ENCODE results near the gene SP1.
"Not testable (repeated sequence)": the region's sequence is repeated elsewhere in the genome, so short reads cannot be mapped to it uniquely, and the experiment has no call there.

The SP1 gene

GRCh38 chr12:53418221-53418620 is 38.2 kb downstream of the SP1 start:
- H3K27ac ChIP-seq (ENCODE audit: low read depth, low read length, poor library complexity, severe bottlenecking) = peak overlapping the region; percentile 42
- TF ChIP-seq EZH2 (IDR thresholded peaks at IDR 0.05; ENCODE audit: borderline replicate concordance, low read length) (no peak), CTCF (IDR thresholded peaks at IDR 0.05; ENCODE audit: low read length) (no peak)
- no peaks in the 10 kb centered on the region for H3K27me3 ChIP-seq (ENCODE audit: insufficient read depth, low read length)
- no peak overlapping the region for H3K4me2 ChIP-seq (ENCODE audit: low read length)
- H3K9me3 ChIP-seq (ENCODE audit: low read length) = no peaks in the 10 kb centered on the region
- H3K9ac ChIP-seq (ENCODE audit: low read length) = no peak overlapping the region
- peaks cover 10% of the 10 kb centered on the region; the same call in 1 of the 2 replicates for H3K36me3 ChIP-seq (ENCODE audit: insufficient read depth, low read length)
- no peak overlapping the region for H3K4me3 ChIP-seq (ENCODE audit: low read depth, low read length, poor library complexity, severe bottlenecking)
- no peaks in the 10 kb centered on the region for H4K20me1 ChIP-seq (ENCODE audit: insufficient read depth, low read length)
- no peaks in the 10 kb centered on the region for H3K79me2 ChIP-seq (ENCODE audit: insufficient read depth, low read length)
- H3F3A ChIP-seq (ENCODE audit: insufficient read depth, low read length) = no peaks in the 10 kb centered on the region
- H2AFZ ChIP-seq (ENCODE audit: low read length) = no peak overlapping the region
- no peaks in the 10 kb centered on the region for H3K9me2 ChIP-seq (ENCODE audit: low read depth, low read length)
- peaks cover 33% of the 10 kb centered on the region for H3K4me1 ChIP-seq (ENCODE audit: insufficient read depth, low read length, severe bottlenecking)

GRCh38 chr12:53419756-53420155 is 39.8 kb downstream of the SP1 start:
- H3K27me3 ChIP-seq (ENCODE audit: insufficient read depth, low read length) = no peaks in the 10 kb centered on the region
- no peak overlapping the region for H3K4me2 ChIP-seq (ENCODE audit: low read length)
- no peak overlapping the region for H3K27ac ChIP-seq (ENCODE audit: low read depth, low read length, poor library complexity, severe bottlenecking)
- no peak overlapping the region for H3K4me3 ChIP-seq (ENCODE audit: low read depth, low read length, poor library complexity, severe bottlenecking)
- H3K4me1 ChIP-seq (ENCODE audit: insufficient read depth, low read length, severe bottlenecking) = peaks cover 33% of the 10 kb centered on the region
- H3F3A ChIP-seq (ENCODE audit: insufficient read depth, low read length) = no peaks in the 10 kb centered on the region
- H4K20me1 ChIP-seq (ENCODE audit: insufficient read depth, low read length) = no peaks in the 10 kb centered on the region
- no peaks in the 10 kb centered on the region for H3K36me3 ChIP-seq (ENCODE audit: insufficient read depth, low read length)
- no peaks in the 10 kb centered on the region for H3K79me2 ChIP-seq (ENCODE audit: insufficient read depth, low read length)
- TF ChIP-seq CTCF (IDR thresholded peaks at IDR 0.05; ENCODE audit: low read length) (no peak), EZH2 (IDR thresholded peaks at IDR 0.05; ENCODE audit: borderline replicate concordance, low read length) (no peak)
- H2AFZ ChIP-seq (ENCODE audit: low read length) = no peak overlapping the region
- H3K9me2 ChIP-seq (ENCODE audit: low read depth, low read length) = no peaks in the 10 kb centered on the region
- no peaks in the 10 kb centered on the region for H3K9me3 ChIP-seq (ENCODE audit: low read length)
- H3K9ac ChIP-seq (ENCODE audit: low read length) = no peak overlapping the region

GRCh38 chr12:53422247-53422646 is 42.3 kb downstream of the SP1 start:
- not testable (repeated sequence) for H3K9me3 ChIP-seq (ENCODE audit: low read length); H3F3A ChIP-seq (ENCODE audit: insufficient read depth, low read length); H2AFZ ChIP-seq (ENCODE audit: low read length); H3K79me2 ChIP-seq (ENCODE audit: insufficient read depth, low read length); H3K9ac ChIP-seq (ENCODE audit: low read length); H3K27me3 ChIP-seq (ENCODE audit: insufficient read depth, low read length); H4K20me1 ChIP-seq (ENCODE audit: insufficient read depth, low read length); H3K4me3 ChIP-seq (ENCODE audit: low read depth, low read length, poor library complexity, severe bottlenecking); H3K27ac ChIP-seq (ENCODE audit: low read depth, low read length, poor library complexity, severe bottlenecking); H3K9me2 ChIP-seq (ENCODE audit: low read depth, low read length); H3K36me3 ChIP-seq (ENCODE audit: insufficient read depth, low read length); H3K4me2 ChIP-seq (ENCODE audit: low read length)
- H3K4me1 ChIP-seq (ENCODE audit: insufficient read depth, low read length, severe bottlenecking) = peaks cover 23% of the 10 kb centered on the region

GRCh38 chr12:53423597-53423996 is 43.6 kb downstream of the SP1 start, which contains the start of gene AMHR2:
Gene AMHR2 (plus strand): TSS chr12:53423855. CDS start chr12:53423935, 80 bp downstream.
- peaks cover 14% of the 10 kb centered on the region for H3K4me1 ChIP-seq (ENCODE audit: insufficient read depth, low read length, severe bottlenecking)
- no peak within 1 kb of the TSS for H3K27ac ChIP-seq (ENCODE audit: low read depth, low read length, poor library complexity, severe bottlenecking)
- no peaks in the 10 kb centered on the region for H3K27me3 ChIP-seq (ENCODE audit: insufficient read depth, low read length)
- no peak within 1 kb of the TSS for H2AFZ ChIP-seq (ENCODE audit: low read length)
- no peaks in the 10 kb centered on the region for H3K9me2 ChIP-seq (ENCODE audit: low read depth, low read length)
- H3F3A ChIP-seq (ENCODE audit: insufficient read depth, low read length) = no peaks in the 10 kb centered on the region
- TF ChIP-seq EZH2 (IDR thresholded peaks at IDR 0.05; ENCODE audit: borderline replicate concordance, low read length) (no peak), CTCF (IDR thresholded peaks at IDR 0.05; ENCODE audit: low read length) (no peak)
- H3K36me3 ChIP-seq (ENCODE audit: insufficient read depth, low read length) = no peaks in the 10 kb centered on the region
- H4K20me1 ChIP-seq (ENCODE audit: insufficient read depth, low read length) = no peaks in the 10 kb centered on the region
- no peak within 1 kb of the TSS for H3K4me2 ChIP-seq (ENCODE audit: low read length)
- no peak within 1 kb of the TSS for H3K4me3 ChIP-seq (ENCODE audit: low read depth, low read length, poor library complexity, severe bottlenecking)
- H3K9me3 ChIP-seq (ENCODE audit: low read length) = no peaks in the 10 kb centered on the region
- no peaks in the 10 kb centered on the region for H3K79me2 ChIP-seq (ENCODE audit: insufficient read depth, low read length)
- no peak within 1 kb of the TSS for H3K9ac ChIP-seq (ENCODE audit: low read length)
